ENCODE data around the gene C16orf92. TPM values are rescaled to one million over a fixed set of nuclear protein-coding genes. Genes with fewer than 3 reads are reported as not detected.

The C16orf92 gene
- polyA plus RNA-seq, 1 donor from 2014 or later: not detected

DNA sequence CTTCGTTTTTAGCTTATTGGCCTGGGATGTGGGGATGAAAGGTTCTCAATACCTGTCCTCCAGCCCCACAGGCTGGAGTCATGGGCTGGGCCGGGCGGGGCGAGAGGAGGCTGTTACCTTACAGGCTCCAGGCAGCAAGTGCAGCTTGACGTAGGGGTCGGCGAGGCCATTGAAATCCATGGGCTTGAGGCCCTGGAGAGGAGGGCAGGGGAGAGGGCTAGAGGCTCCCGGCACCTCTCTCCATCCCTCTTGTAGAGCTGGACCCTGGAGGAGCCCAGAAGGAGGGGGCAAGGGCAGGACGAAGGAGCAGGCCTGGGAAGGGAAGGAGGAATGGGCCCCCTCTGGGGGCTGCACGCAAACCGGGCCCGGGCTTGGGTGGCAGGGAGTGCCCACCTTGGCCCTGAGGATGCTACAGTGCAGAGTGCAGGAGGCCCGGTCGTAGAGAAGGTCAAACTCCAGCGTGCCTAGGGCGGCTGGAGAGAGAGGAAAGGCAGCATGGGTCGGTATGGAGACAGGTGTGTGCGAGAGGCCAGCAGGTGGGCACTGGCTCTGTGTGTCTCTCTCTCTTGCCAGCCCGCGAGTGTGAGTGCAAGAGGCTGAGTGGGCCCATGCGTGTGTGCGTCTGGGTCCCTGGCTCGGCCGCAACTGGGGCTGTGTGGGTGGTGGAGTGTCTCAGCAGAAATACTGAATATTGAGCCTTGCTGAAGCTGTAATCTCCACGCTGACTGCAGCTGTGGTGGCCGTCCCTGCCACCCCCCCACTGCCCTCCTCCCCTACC lies 13.7 kb upstream of the C16orf92 start:
- peak overlapping the region; percentile 62 for H3K9ac ChIP-seq (ENCODE audit: low read length)
- no peak overlapping the region for H3K27ac ChIP-seq (ENCODE audit: low read length)
- TF ChIP-seq POLR2AphosphoS5 (IDR thresholded peaks at IDR 0.05) (no peak), EZH2 (IDR thresholded peaks at IDR 0.05; ENCODE audit: borderline replicate concordance, insufficient read depth, low read length, poor library complexity, severe bottlenecking) (no peak), EP300 (conservative IDR thresholded peaks at IDR 0.05; ENCODE audit: poor library complexity, severe bottlenecking) (no peak), TAF1 (IDR thresholded peaks at IDR 0.05; ENCODE audit: low read depth) (no peak), MXI1 (conservative IDR thresholded peaks at IDR 0.05; ENCODE audit: poor library complexity, severe bottlenecking) (no peak), RAD21 (conservative IDR thresholded peaks at IDR 0.05) (no peak), SMC3 (conservative IDR thresholded peaks at IDR 0.05; ENCODE audit: poor library complexity) (no peak)
- TF ChIP-seq, protein P1, sequence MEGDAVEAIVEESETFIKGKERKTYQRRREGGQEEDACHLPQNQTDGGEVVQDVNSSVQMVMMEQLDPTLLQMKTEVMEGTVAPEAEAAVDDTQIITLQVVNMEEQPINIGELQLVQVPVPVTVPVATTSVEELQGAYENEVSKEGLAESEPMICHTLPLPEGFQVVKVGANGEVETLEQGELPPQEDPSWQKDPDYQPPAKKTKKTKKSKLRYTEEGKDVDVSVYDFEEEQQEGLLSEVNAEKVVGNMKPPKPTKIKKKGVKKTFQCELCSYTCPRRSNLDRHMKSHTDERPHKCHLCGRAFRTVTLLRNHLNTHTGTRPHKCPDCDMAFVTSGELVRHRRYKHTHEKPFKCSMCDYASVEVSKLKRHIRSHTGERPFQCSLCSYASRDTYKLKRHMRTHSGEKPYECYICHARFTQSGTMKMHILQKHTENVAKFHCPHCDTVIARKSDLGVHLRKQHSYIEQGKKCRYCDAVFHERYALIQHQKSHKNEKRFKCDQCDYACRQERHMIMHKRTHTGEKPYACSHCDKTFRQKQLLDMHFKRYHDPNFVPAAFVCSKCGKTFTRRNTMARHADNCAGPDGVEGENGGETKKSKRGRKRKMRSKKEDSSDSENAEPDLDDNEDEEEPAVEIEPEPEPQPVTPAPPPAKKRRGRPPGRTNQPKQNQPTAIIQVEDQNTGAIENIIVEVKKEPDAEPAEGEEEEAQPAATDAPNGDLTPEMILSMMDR (IDR thresholded peaks at IDR 0.05; ENCODE audit: poor library complexity, severe bottlenecking): no peak
- TF ChIP-seq, protein P2, sequence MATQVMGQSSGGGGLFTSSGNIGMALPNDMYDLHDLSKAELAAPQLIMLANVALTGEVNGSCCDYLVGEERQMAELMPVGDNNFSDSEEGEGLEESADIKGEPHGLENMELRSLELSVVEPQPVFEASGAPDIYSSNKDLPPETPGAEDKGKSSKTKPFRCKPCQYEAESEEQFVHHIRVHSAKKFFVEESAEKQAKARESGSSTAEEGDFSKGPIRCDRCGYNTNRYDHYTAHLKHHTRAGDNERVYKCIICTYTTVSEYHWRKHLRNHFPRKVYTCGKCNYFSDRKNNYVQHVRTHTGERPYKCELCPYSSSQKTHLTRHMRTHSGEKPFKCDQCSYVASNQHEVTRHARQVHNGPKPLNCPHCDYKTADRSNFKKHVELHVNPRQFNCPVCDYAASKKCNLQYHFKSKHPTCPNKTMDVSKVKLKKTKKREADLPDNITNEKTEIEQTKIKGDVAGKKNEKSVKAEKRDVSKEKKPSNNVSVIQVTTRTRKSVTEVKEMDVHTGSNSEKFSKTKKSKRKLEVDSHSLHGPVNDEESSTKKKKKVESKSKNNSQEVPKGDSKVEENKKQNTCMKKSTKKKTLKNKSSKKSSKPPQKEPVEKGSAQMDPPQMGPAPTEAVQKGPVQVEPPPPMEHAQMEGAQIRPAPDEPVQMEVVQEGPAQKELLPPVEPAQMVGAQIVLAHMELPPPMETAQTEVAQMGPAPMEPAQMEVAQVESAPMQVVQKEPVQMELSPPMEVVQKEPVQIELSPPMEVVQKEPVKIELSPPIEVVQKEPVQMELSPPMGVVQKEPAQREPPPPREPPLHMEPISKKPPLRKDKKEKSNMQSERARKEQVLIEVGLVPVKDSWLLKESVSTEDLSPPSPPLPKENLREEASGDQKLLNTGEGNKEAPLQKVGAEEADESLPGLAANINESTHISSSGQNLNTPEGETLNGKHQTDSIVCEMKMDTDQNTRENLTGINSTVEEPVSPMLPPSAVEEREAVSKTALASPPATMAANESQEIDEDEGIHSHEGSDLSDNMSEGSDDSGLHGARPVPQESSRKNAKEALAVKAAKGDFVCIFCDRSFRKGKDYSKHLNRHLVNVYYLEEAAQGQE (IDR thresholded peaks at IDR 0.05; ENCODE audit: borderline replicate concordance): no peak
- H4K20me1 ChIP-seq (ENCODE audit: insufficient read depth): no peaks in the 10 kb centered on the region
- H2AFZ ChIP-seq (ENCODE audit: low read depth, low read length): no peak overlapping the region
- no peaks in the 10 kb centered on the region for H3F3A ChIP-seq (ENCODE audit: insufficient read depth, low read length, poor library complexity, severe bottlenecking)
- H3K36me3 ChIP-seq (ENCODE audit: insufficient read depth, low read length): no peaks in the 10 kb centered on the region
- H3K9me2 ChIP-seq (ENCODE audit: insufficient read depth, low read length): no peaks in the 10 kb centered on the region
- peak overlapping the region; percentile 82 for H3K4me3 ChIP-seq (ENCODE audit: low read length)
- no peaks in the 10 kb centered on the region for H3K79me2 ChIP-seq (replicated peaks; ENCODE audit: insufficient read depth, low read length)
- H3K27me3 ChIP-seq (ENCODE audit: insufficient read depth, low read depth, low read length): no peaks in the 10 kb centered on the region
- no peak overlapping the region for H3K4me2 ChIP-seq (ENCODE audit: low read length)
- H3K9me3 ChIP-seq (ENCODE audit: low read length): no peaks in the 10 kb centered on the region

DNA sequence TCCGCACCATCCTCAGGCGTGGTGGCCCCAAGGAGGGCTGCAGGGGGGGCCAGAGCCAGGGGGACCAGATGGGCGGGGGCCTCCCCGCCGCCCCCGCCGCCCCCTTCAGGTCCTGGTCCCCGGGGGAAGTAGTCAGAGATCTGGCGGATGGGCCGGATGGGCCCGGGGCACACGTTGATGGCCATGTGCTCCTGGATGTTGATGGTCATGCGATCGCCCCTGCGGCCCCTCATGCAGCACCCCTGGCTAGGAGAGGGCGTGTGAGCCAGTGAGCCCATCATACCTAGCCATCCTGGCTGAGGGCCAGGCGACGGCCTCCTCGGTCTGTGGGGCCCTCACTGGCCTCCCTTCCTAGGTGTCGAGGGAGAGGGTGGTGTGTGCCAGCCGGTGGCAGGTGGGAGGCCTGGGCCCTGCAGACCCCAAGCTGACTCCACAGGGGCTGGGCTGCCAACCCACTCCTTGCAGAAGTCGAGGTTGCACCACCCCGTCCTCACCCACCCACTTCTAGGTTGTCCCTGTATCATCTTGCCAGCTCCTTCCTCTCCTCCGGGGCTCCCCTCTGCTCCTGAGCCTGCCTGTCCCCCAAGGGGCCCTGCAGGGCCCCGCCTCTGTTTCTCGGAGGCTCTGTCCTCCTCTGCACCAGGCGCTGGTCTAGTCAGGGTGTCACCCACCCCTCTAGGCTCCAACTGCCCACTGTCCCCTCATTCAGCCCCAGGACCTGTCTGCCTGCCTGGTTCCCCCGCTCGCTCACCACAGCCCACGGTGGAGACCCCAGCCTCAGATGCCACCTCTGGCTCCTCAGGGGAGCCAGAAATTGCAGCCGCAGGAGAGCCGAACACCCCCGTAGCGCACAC lies 12.8 kb upstream of the C16orf92 start:
- H3K79me2 ChIP-seq (replicated peaks; ENCODE audit: insufficient read depth, low read length): no peaks in the 10 kb centered on the region
- no peak overlapping the region for H3K27ac ChIP-seq (ENCODE audit: low read length)
- H4K20me1 ChIP-seq (ENCODE audit: insufficient read depth): no peaks in the 10 kb centered on the region
- no peak for TF ChIP-seq SMC3 (conservative IDR thresholded peaks at IDR 0.05; ENCODE audit: poor library complexity)
- no peak for TF ChIP-seq EZH2 (IDR thresholded peaks at IDR 0.05; ENCODE audit: borderline replicate concordance, insufficient read depth, low read length, poor library complexity, severe bottlenecking)
- TF ChIP-seq, protein P2 (IDR thresholded peaks at IDR 0.05; ENCODE audit: borderline replicate concordance): no peak
- no peak for TF ChIP-seq RAD21 (conservative IDR thresholded peaks at IDR 0.05)
- no peak for TF ChIP-seq MXI1 (conservative IDR thresholded peaks at IDR 0.05; ENCODE audit: poor library complexity, severe bottlenecking)
- TF ChIP-seq, protein P1 (IDR thresholded peaks at IDR 0.05; ENCODE audit: poor library complexity, severe bottlenecking): no peak
- TF ChIP-seq EP300 (conservative IDR thresholded peaks at IDR 0.05; ENCODE audit: poor library complexity, severe bottlenecking): no peak
- no peak for TF ChIP-seq POLR2AphosphoS5 (IDR thresholded peaks at IDR 0.05)
- no peak for TF ChIP-seq TAF1 (IDR thresholded peaks at IDR 0.05; ENCODE audit: low read depth)
- H3K4me2 ChIP-seq (ENCODE audit: low read length): peak overlapping the region; percentile 53
- no peaks in the 10 kb centered on the region for H3K27me3 ChIP-seq (ENCODE audit: insufficient read depth, low read depth, low read length)
- no peaks in the 10 kb centered on the region for H3K9me3 ChIP-seq (ENCODE audit: low read length)
- H3K36me3 ChIP-seq (ENCODE audit: insufficient read depth, low read length): no peaks in the 10 kb centered on the region
- no peaks in the 10 kb centered on the region for H3K9me2 ChIP-seq (ENCODE audit: insufficient read depth, low read length)
- peak overlapping the region; percentile 82 for H3K4me3 ChIP-seq (ENCODE audit: low read length)
- peak overlapping the region; percentile 49 for H2AFZ ChIP-seq (ENCODE audit: low read depth, low read length)
- no peaks in the 10 kb centered on the region for H3F3A ChIP-seq (ENCODE audit: insufficient read depth, low read length, poor library complexity, severe bottlenecking)
- H3K9ac ChIP-seq (ENCODE audit: low read length): peak overlapping the region; percentile 62
